Activated CD4-positive, CD25-positive, alpha-beta regulatory T cell (primary cell): ENCODE measurements around the gene IFT27.
"Not testable (repeated sequence)": the region's sequence is repeated elsewhere in the genome, so short reads cannot be mapped to it uniquely, and the experiment has no call there.

ENCODE experiments used
- DNase-seq, 4 experiments: peaks; one replicate each; lab custom pipeline; 2025; lab: John Stamatoyannopoulos, UW

IFT27 gene

GRCh38 chr22:36743591-36744412, 32.1 kb downstream of the IFT27 start:
- DNase-seq = no peak

DNA sequence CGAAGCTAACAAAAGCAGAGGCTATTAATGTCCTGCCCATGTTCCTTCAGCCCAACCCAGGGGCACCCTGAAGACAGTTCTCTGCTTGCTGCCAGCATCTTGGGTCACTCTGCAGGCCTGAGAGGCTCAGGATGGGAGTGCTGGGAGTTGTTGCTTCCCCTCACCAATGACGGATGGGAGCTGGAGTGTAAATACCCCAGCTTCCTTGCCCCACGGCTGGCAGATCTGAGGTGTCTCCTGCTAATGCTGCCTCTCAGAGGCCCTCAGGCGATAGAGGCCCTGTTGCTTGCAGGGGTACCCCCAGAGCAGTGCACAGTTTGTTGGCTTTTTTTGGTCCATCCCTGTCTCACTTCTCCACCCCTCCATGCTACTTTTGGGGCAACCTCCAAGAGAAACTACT, 32.9 kb downstream of the IFT27 start:
- DNase-seq = no peak

DNA sequence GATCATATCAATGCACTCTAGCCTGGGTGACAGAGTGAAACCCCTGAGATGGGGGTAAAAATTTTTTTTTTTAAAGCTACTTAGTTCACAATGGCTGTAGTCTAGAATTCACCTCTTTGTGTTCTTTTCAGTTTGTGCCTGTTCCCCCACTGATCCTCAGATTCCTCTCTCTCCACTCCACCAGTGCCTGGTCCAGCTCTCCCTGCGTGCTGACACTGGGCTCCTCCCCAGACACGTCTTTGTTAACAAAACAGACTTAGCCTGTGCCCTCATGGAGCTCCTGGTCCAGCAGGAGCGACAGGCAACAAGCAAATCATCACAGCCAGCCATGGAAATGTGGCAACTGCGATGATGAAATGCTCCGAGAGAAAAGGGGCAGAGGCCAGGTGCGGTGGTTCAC, 34.0 kb downstream of the IFT27 start:
- DNase-seq = no peak

- no peak for DNase-seq
Measured at GRCh38 chr22:36741204-36741793, 34.6 kb downstream of the IFT27 start.

DNA sequence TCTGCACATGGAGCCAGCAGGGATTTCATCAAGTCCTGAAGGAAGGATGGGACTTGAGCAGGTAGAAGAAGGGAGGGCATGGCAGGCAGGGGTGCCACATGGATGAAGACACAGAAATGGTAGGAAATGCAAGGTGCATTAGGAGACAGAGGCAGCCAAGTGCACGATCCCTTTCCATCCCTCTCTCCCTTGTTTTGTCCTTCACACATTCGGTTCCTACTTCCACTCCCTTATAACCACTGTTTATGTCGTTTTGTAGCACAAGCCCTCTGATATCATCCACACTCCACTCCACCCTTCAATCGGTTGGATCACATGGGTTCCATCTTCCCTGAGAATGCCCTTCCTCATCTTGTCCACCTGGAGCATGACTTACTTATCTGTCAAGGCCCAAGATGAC, 35.2 kb downstream of the IFT27 start:
- DNase-seq = no peak

- no peak for DNase-seq
Measured at GRCh38 chr22:36739185-36739584, 36.7 kb downstream of the IFT27 start.

- no peak for DNase-seq
Measured at GRCh38 chr22:36738416-36739020, 37.4 kb downstream of the IFT27 start.

DNA sequence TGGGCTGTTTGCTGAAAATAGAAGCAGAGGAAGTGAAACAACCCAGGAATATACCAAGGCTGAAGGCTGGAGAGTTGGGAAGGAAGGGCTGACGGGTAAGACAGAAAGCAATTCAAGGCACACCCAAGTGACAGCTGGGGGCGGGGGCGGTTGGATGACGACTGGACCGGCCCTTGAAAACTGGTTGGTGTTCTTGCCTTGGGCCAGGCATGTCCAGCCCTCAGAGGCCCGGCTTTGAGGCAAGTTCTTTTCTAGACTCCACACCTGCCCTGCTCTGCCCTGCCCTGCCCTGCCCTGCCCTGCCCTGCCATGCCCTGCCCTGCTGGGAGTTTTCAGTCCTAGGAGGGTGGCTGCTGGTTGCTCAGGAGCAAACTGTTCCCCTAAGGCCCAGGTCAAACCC, 38.1 kb downstream of the IFT27 start:
- no peak for DNase-seq

GRCh38 chr22:36736701-36737320, 39.1 kb downstream of the IFT27 start:
- no peak for DNase-seq

DNA sequence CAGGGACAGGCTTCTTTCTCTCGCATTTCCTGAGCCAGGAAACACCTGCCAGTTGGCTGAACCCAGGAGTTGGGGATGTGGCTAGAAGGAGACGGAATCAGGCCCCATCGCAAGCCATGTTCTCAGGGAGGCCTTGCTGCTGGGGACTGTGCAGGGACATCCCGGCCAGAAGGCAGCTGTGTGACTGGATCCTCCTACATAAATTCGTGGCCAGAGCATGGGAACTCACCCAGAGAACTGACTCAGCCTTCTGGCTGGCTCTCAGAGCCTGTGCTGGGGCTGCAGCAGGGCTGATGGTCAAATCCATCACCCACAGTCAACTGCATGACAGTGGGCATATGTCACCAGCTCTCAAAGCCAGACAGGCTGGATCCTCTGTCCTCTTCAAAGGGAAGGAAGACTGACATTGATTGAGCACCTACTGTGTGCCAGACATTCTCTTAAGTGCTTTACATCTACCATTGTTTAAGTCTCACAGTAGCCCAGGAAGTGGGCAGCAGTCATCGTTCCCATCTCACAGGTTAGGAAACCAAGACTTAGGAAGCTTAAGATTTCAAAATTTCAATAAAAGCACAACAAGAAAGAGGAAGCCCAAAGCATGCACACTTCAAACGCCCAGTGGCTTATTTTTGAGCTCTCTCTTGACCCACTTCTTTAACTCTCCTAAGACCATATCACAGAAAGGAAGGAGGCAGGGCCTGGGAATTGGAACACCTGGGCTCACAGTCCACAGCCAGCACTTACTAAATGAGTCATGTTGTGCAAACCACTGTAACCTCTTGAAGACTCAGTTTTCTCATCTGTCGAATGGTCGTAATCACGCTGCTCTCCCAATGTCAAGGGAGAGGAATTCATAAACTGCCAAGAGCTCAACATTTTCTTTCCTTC, 41.5 kb downstream of the IFT27 start:
- DNase-seq = no peak

DNA sequence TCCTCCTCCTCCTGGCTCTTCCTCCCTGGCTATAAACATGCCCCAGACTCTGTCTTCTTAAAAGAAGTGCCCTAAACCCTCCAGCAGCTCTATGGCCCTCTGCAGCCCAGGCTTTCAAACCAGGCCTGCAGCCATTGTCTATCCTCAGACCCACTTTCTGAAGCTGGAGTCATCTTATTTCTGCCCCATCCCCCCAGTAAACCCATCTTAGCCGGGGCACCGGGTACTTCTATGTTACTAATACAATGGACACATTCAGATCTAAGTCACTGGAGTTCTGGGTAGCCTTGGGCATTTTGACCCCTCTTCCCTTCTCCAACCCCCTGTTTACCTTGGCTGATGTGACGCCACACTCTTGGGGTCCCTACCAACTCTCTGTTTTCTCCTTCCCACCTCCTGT, 42.6 kb downstream of the IFT27 start:
- DNase-seq = no peak

DNA sequence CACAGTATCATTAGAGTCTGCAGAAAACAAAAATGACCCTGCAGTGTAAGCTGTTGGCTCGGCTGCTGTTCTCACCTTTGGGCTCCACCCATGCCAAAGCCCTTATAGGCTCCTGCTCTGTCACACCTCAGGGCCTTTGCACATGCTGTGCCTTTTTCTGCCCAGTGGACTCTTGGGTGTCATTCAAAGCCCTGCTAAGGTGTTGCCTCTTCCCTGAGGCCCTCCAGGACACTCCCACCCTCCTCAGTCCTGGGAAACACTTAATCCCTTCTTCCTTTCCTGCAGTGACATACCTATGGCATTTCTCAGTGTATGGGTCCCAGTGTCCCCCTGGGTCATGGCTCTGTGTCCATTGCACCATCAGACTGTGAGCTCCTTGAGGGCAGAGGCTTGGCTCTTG, 43.3 kb downstream of the IFT27 start:
- no peak for DNase-seq

GRCh38 chr22:36731916-36732315, 44.0 kb downstream of the IFT27 start:
- DNase-seq = no peak

DNA sequence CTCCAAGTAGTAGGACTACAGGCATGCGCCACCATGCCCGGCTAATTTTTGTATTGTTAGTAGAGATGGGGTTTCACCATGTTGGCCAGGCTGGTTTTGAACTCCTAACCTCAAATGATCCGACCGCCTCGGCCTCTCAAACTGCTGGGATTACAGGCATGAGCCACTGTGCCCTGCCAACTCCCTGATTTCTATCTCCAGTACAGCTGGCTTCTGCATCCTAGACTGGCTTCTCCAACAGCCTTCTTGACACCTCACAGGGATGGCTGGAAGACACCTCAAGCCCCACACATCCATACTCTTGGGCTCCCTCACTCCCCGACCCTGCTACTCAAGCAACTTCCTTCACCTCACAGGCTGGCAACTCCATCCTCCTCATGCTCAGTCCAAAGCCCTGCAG, 44.6 kb downstream of the IFT27 start:
- DNase-seq = not testable (repeated sequence)

DNA sequence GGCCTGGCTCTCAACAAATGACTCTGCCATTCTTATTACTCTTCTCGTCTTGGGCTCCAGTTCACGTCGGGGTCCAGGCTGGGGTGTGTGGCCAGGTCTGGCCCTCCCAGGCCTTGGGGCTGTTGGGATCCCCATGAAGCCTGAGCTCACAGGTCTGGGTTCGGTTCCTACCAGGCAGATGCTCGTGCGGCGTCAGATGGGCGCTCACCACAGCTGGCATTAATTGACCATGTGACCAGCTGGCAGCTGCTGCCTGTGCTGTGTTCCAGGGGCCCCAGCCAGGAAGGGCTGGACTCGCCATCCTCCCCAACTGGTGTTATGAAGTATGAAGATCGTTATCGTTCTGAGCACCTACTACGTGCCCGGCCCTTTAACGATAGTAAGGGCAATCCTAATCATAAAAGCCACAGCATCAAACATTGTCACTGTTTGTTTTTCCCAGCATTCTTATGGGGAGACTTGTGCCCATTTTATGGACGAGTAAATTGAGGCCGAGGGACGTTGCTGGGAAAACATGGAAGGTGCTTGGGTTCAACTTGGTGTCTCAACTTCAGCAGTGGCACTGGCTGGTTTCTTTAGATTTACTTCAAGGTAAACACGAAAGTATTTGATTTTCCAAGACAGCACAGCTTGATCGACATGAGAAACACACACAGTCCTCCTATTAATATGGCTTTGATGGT, 45.6 kb downstream of the IFT27 start:
- no peak for DNase-seq

GRCh38 chr22:36729321-36729720, 46.6 kb downstream of the IFT27 start:
- no peak for DNase-seq

GRCh38 chr22:36728505-36728904, 47.4 kb downstream of the IFT27 start:
- no peak for DNase-seq

- no peak for DNase-seq
Measured at GRCh38 chr22:36727927-36728488, 47.9 kb downstream of the IFT27 start.

- no peak for DNase-seq
Measured at GRCh38 chr22:36727110-36727509, 48.8 kb downstream of the IFT27 start.

DNA sequence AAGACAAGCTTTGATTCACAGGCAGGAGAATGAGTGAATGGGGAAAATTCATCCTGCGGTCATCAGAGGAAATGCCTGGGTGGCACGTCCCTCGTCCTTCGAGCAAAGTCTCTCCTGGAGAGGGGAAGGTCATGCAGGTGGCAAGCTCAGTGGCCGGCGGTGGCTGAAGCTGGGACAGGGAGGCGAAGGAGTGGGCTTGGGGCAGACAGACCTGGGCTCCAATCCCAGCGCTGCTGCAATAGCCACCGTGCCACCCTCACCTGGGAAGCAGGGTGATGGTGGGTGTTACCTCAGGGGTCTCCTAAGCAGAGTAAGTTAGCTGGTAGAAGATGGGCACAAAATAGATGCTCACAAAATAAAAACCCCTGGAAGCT, 49.9 kb downstream of the IFT27 start:
- DNase-seq = no peak

GRCh38 chr22:36725366-36726006, 50.4 kb downstream of the IFT27 start:
- no peak for DNase-seq
